DMS53 treated with DMSO at 0.1 percent for 48 hours (cell line): ENCODE measurements around the gene FHOD1.

Experiments
- DNase-seq: peaks from one replicate; lab custom pipeline; 2025; ENCODE audit not compliant: unreplicated experiment; lab: John Stamatoyannopoulos, UW

The FHOD1 gene

DNA sequence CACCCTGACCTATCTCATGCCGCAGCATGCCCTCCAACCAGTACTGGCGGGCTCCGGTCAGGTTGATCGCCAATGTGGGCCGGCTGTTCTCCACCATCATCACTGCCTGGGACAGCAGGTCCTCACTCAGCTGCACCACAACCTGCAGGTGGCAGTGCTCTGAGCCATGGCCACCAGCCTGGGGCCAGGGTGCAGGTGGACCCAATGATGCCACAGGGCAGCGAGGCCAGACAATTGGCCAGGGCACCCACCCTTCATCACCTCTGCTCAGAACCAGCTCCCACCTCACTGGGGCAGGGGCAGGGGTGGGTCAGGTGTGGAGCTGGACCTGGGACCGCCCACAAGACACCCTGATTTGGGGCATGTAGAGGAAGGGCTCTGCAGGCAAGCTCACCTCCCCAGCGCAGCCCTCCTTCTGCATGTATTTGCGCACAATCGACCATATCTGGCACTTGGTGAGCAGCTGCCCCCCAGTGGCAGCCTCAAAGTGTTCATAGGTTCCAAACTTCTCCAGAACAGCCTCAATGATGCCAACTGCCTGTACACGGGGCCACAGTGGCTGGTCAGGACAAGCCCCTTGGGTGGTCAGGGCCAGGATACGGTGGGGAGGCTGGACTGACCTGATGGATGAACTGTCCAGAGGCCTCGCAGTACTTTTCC is 67.7 kb downstream of the FHOD1 start:
- DNase-seq: no peak
